Activated T-cell treated with anti-CD3 and anti-CD28 coated beads, Interleukin-2, amount 50 U/mL, for 48 hours (primary cell): ENCODE results near the gene TMOD2.
"Not testable (repeated sequence)": the region's sequence is repeated elsewhere in the genome, so short reads cannot be mapped to it uniquely, and the experiment has no call there.

ENCODE experiments used
- DNase-seq, 2 experiments: peaks; one replicate each; pipeline ENCODE4 v3.0.0-alpha.2; 2020

Gene TMOD2

DNA sequence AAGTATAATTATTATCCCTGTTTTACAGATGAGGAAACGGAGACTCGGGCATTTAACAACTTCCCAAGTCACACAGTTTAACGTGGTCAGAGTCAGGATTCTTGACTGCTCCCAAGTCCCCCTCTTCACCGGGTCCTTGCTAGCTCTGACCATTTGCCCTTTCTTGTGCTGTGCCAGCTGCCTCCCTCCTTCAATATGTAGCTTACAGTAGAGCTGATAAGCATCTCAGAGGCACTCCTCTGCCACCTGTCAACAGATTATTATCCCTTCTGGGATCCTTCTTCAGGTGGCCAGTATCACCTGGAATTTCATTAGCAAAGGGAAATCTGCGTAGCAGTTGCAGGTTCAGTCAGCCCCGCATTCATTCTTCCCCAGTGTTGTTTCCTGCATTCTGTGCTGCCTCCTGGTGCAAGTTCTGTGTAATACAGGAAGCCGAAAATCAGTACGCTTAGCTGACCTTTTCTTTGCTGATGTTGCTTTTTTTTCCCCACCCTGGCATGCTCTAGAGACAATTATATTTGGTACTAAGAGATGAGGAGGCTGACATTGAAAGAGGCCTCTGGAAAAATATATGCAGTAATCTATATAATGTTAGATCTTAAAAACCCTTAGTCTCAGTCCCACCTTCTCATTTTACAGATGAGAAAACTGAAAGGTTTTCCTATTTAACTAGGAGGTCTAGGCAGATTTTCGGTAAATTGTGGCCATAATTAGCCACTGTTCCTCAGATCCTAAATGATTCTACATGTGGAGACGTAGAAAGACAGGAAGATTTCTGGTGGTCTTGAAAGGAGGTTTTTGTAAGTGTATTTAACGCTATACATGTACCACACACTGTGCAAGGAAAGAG is 24.8 kb downstream of the TMOD2 start:
- peak; percentile 54 to 65 for DNase-seq

DNA sequence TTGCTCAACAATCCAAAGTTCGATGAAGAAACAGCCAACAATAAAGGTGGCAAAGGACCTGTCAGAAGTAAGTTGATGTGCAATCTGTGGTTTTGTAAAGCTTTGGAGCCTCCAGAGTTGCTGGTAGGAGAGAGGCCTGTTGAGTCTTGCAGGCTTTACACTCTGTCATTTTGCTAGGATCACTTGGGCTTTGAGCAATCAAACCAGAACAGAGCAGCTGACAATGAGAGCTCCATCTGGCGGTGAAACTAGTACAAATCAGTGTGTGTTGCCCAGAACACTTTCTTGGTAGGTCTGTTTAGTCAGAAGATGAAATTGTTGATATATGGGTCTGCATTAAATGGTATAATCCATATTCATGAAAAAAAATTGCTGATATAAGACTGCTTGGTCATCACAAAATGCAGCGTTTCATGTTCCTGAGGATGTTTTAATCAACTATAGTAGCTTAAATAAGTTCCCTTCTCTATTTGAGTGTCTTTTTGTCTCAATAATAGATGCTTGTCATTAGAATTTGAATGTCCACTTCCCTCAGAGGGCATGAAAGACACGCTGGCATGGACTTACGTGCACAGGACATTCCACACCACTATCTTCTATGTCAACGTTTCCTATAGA is 25.7 kb downstream of the TMOD2 start:
- DNase-seq, result peak; percentile 60 to 65

DNA sequence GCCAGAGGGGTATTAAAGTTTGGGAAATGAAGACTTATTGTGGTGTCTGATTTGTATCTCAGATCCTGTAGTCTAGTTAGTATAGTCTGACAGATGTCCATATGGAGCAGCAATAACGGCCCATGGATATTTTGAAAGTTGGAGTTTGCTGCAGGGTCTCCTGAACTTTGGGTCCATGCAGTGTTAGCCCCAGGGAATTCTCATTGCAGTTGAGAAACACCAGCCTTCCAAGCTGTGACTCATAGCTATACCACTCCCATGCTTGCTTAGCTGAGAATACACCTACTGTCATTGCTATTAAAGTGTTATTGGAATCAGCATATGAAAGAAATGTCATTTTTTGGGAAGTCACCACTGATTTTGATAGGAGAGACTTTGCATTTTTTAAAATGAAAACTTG is 29.2 kb downstream of the TMOD2 start:
- no peak for DNase-seq

DNA sequence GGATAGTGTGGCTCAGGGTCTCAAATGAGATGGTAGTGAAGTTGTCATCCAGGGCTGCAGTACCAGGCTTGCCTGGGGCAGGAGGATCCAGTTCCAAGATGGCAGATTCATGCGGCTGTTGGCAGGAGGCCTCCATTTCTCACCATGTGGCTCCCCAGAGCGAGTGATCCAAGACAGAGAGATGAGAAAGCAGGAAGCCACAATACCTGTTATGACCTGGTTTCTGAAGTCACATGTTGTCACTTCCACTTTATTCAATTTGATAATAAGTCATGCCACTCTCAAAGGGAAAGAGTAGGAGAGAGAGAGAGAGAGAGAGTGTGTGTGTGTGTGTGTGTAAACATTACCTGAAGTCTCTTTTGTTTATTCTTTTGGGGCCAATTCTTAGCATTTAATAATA is 30.1 kb downstream of the TMOD2 start:
- no peak for DNase-seq

DNA sequence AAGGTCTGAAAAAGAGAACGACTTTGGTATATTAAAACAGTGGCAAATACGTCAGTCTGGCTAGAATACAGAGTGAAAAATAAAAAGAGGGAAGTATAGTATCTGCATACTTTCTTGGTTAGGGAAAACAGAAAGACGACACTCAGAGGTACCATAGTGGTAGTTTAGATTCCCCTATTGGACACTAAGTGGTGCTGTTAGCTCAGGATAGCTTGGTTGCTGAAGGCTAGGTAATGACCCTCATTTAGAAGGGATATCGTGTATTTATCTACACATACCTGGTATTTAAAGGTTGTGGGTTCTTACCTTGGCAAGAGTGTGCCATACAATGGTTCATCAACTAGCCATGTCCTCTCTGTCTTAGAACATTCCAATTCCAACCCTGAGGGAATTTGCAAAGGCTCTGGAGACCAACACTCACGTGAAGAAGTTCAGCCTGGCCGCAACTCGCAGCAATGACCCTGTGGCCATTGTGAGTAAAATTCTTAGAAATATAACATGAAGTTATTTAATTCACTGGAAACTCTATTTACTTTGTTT is 31.0 kb downstream of the TMOD2 start:
- DNase-seq, result no peak

DNA sequence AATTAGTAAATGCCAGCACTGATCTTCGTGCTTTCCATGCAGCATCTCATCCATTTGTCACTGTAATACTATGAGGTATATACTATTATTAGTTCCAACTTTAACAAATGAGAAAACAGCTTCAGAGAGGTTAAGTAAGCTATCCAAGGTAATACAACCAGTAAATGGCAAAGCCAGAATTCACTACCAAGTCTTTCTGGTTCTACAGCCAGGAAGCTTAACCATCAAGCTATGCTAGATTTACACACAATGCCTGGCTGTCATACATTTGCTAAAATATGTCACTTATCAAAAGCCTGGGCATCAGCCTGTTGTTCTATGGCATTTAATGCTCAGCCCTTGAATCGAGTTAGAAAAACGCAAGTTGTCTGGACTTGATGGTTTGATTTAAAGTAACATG is 32.6 kb downstream of the TMOD2 start:
- DNase-seq, result no peak

DNA sequence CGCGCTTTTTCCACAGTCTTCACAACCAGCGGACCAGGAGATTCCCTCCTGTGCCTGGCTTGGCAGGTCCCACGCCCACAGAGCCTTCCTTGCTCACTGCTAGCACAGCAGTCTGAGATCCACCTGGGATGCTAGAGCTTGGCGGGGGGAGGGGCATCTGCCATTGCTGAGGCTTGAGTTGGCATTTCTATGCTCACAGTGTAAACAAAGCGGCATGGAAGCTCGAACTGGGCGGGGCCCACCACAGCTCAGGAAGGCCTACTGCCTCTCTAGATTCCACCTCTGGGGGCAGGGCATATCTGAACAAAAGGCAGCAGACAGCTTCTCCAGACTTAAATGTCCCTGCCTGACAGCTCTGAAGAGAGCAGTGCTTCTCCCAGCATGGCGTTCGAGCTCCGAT is 35.7 kb downstream of the TMOD2 start:
- DNase-seq, result not testable (repeated sequence)

DNA sequence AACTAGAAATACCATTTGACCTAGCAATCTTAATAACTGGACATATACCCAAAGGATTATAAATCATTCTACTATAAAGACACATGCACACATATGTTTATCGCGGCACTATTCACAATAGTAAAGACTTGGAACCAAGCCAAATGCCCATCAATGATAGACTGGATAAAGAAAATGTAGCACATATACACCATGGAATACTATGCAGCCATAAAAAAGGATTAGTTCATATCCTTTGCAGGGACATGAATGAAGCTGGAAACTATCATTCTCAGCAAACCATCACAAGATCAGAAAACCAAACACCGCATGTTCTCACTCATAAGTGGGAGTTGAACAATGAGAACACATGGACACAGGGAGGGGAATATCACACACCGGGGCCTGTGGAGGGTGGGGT is 41.1 kb downstream of the TMOD2 start:
- not testable (repeated sequence) for DNase-seq

DNA sequence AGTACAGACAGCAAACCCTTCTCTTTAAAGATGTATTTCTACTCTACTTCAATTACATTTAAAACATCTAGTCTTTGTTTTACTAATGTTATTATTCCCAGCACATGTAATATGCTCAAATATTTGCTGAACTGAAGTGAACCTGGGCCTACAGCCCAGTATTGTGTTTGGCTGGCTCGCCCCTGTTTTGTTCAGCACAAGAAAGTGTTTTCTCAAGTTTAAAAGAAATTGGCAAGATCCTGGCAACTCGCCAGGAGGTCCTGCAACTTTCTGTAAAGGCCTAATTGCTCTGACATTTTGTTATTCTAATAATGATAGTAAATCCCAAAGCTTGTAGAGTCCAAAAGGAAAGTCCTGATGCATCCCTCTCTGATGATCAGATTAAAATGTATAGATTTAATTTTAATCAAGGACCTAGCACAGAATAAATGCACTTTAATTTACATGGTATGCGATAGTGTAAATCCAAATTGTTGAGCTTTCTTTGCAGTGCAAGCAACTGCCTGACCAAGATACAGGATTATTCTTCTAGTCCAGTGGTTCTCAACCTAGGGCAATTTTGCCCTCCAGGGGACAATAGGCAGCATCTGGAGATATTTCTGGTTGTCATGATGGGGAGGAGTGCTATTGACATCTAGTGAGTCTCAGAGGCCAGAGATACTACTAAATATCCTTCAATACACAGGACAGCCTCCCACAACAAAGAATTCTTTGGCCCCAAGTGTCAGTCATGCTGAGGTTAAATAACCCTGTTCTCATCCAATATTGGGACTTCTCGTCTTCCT is 42.3 kb downstream of the TMOD2 start:
- no peak for DNase-seq

DNA sequence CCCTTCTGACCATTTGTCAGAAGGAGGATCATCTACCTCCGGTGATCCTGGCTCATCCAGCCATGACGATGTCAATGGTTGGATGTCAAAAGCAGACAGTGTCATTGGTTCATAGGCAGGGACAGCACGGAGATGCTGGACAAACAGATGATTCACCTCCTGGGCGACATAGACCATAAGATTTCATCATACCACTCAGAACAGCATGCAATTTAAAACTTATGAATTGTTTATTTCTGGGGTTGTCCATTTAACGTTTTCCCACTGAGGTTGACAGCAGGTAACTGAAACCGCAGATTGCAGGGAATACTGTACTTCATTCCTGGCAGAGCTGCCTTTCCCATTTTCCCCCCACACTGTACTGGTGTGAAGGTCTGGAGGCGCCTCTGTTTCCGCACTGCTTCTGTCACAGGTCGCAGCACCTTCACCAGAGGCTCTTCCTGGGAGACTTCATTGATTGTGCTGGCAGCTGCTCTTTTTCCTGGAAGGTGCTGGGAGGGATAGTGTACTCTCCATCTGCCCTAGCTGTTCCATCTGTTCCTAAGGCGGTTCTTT is 45.5 kb downstream of the TMOD2 start:
- DNase-seq, result no peak

DNA sequence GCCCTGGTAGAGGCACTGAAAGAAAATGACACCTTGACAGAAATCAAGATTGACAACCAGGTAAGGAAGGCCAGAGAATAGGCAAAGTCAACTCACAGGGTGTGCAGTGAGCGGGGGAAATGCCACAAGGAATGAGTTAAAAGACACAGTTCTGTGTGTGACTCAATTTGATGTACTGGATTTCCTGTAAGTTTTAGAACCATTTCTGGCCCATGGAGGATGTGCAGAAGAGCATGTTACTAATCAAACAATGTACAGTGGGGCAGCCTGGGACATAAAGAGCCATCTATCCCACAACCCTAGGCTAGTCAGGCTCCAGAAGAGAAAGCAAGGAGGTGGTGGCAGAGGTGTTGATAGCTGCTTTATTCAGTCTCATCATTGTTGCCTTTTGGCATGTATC is 46.9 kb downstream of the TMOD2 start:
- no peak for DNase-seq

DNA sequence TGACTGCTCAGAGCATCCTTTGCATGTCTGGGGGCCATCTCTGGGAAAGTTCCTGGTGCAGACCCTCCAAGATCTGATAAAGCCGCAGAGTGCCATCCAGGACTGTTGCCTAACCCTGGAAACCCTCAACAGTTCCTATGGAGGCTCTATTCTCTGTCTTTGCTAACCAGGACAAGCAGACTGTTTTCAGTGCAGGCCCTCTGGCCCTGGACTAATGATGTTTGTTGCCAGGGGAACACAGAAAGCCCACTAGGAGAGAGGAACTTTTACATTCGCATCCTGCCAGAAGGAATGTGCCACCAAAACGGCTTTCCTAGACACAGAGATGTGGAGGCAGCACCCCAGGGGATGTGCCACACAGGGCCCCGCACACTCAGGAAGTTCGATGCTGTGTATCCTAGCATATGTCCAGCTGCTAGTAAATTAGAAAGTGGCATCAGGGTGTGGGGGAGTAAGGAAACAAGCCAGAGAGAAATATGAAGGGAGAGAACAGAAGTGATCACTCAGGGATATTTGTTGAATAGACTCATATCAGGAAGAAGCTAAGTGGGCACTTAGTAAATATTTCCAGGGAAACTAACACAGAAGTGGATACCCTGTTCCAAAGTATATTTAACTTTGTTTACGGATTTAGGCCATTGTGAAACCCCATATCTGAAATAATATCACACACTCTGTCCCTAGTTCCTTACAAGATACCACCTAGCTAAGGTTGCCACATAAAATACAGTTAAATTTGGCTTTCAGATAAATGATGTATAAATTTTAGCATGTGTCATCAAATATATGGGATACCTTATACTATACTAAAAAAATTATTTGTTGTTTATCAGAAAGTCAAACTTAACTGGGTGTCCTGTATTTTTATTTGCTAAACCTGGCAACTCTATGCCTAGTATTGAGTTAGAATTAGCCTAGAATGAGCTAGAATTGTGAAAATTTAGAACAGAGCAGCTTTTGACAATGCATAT is 48.2 kb downstream of the TMOD2 start:
- DNase-seq, result no peak

DNA sequence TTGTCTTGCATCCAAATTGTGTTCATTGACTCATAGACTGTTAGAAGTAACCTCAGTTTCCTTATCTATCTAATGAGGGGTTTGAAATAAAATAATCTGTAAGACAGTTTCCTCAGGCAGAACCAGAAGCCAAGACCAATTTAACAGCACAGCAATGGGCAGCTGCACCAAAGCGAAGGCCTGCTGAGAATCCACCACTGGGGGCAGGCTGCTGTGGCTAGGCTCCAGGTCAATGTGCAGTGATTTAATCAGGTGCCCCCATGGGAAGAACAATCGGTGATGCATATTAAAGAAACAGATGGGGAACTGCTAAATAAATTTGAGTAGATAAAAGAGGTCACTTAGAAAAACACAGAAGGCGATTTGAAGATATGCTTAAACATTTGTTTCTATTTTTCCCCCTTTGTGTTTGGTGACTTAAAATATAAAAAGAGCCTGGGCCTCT is 50.0 kb downstream of the TMOD2 start:
- no peak for DNase-seq

DNA sequence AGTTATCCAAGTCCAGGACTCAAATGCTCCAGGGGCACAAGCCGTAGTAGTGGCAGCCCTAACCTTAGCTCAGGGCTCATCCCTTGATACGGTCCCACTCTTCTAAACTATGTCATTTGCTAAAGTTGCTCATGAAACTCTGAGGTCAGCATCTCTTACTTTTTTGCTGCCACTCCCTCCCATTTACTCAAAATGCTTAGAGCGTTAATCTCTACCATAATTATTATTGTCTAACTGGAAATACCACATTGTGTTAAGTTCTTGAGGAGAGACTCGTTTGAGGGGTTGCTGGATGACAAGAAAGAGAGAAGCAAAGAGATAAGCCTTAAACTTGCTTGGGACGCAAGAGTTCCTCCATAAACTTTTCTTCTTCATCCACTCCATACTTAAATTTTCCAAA is 51.2 kb downstream of the TMOD2 start:
- DNase-seq, result no peak

DNA sequence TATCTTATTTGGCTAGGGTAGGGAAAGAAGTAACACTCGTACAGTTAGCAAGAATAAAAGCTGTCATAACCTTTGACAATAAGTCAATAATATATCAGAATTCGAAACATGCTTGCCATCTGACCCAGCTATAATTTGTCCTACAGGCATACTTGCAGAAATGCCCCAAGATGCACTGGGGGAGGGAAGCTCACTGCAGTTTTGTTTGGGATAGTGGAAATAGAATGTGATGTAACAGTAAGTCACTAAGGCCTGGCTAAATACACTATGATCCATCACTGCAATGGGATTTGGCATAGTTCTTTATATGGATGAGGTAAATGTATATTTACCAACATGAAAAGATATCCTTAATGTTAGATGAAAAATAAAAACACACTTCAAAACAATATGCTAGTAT is 52.6 kb downstream of the TMOD2 start:
- no peak for DNase-seq

DNA sequence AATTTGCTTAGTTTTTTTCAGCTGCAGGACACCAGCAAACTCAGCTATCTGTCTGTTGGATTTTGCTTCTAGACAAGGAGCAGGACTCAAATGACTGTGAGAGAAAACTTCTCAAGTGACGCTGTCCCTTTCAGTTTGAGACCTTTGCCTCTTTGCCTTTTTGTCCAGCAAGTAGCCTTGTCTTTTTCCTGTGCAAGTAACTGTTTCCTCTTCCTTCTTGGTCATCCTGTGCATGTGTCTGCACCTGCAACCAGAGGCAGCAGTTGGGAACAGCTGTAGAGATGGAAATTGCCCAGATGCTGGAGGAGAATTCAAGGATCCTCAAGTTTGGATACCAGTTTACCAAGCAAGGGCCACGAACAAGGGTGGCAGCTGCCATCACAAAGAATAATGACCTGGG is 54.7 kb downstream of the TMOD2 start:
- no peak for DNase-seq

DNA sequence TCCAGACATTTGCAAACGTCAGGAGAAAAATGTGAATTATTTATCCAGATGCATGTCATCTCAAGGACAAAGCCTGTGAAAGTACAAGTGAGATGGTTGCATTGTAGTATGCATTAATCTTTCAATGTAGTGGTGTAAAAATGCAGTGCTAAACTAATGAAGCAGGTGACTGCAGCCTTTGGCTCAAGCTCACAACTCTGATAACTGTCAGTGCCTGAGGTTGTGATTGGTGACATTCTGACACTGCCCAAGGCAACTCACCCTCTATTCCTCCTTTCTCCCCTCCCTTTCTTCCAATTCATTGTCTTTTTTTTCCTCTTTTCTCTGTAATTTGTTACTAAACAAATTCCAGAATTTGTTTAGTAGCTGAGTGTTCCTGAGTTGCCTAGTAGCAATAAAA is 58.1 kb downstream of the TMOD2 start:
- no peak for DNase-seq

DNA sequence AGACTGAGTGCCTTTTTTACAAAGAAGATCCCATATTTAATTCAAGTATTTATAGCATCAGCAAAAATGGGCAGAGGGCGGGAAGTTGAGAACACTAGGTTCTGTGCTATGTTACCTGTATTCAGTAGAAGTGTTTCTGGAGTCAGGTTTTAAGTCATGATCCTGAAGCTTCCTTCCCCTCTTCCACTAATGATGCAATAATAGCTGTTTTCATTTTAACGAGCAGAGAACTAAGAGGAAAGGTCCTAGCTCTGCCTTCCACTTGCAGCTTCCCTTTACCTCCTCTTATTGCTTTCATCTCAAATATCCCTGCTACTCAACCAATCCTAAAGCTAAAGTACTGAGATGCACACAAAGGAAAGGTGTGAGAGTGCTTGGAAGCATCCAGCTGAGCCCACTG is 61.2 kb downstream of the TMOD2 start:
- no peak for DNase-seq

DNA sequence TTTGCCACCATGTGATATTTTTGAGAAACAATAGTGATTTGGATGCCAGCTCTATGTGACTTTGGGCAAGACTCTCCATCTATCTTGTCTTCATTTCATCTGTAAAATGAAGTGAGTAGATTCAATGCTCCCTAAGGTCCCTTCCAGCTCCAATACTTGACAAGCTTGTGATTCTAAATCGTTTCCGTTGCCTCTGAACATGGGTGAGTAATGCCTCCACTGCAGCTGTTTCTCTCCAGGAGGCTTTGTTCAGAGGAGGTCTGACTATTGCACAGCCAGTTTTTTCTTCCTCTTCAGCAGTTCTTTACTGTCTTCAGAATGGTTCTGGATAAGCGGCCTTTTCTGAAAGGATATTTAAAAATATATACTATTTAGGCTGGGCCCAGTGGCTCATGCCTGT is 63.2 kb downstream of the TMOD2 start:
- no peak for DNase-seq

DNA sequence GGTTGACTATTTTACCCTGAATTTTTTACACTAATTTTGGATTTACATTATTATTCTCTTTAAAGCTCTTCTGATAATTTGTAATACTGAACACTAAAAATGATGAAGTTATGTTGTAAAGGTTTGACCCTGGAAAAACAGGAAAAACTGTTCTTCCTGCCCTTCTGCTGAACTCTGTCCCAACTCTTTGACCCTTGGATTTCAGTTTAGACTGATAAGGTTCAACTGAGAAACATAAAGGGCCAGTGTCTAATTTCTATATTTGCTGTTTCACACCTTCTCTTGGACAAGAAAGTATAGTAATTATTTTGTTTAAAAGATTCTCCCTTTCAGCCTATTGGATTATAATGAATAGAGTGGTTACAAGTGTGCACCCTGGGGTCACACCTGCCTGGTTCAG is 65.2 kb downstream of the TMOD2 start:
- DNase-seq, result no peak

DNA sequence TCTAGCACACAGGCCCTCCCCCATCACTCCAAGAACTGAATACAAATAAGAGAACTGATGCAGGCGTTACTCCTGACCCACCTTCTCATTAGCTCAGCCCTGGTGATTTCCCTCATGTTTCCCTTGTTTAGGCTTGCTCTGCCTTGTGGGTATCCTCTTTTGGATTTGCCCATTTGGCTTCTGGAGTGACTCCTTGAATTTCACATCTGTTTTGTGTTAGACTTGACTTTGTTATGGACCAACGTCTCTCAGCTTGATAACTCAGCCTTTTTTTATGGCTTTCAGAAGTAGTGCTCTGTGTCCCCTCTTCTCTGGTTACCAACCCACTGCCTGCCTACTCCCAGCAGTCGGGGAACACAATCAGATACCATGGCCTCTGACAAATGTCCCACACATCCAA is 66.8 kb downstream of the TMOD2 start:
- DNase-seq, result no peak

DNA sequence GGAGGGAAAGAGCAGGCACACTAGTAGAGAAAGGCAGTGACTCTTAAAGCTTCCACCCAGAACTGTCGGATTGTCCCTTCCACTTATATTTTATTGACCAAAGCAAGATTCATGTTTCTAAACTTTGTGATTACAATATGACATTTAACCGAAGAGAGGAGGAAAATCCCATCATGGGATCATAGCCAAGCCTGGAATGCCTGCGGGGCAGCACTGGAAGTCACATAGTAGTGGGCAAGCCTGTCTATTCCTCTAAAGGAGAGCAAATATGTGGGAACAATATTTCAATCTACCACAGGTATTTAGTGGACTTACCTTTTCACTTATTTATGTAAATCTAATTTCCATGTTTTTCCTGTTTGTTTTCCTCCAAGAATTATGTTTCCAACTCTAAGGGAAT is 74.3 kb downstream of the TMOD2 start:
- DNase-seq, result no peak
